Measurements from ENCODE around the gene SIPA1.

SIPA1 gene

DNA sequence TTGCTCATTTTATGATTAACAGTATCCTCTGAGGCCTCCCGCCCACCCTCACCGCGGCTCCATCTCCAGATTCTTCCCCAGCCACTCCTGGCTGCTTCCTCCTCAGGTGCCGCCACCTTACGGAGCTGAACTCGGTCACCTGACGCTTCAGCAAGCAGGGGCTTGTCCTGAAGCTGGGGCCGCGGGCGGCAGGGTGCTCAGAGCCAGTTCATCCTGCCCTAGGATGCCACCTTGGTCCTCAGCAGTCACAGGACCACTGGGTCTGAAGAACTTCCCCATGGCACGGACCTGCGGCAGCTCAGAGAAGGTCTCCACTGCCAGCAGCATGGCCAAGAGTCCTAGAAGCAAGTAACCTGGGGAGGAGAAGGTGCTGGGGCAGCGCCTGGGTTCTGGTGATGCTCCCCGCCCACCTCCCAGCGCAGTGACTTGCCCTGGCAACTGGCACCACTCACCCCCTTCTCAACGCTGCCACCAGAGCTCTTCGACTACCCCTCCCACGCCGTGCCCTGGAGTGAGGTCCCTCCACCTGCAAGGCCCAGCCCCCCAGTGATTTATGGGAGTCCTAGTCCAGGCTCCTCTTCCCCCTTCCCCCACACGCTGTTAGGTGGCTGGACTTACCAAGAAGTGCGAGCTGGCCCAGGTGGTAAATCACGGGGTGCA, 44.9 kb upstream of the SIPA1 start:
- TF ChIP-seq, protein P1, sequence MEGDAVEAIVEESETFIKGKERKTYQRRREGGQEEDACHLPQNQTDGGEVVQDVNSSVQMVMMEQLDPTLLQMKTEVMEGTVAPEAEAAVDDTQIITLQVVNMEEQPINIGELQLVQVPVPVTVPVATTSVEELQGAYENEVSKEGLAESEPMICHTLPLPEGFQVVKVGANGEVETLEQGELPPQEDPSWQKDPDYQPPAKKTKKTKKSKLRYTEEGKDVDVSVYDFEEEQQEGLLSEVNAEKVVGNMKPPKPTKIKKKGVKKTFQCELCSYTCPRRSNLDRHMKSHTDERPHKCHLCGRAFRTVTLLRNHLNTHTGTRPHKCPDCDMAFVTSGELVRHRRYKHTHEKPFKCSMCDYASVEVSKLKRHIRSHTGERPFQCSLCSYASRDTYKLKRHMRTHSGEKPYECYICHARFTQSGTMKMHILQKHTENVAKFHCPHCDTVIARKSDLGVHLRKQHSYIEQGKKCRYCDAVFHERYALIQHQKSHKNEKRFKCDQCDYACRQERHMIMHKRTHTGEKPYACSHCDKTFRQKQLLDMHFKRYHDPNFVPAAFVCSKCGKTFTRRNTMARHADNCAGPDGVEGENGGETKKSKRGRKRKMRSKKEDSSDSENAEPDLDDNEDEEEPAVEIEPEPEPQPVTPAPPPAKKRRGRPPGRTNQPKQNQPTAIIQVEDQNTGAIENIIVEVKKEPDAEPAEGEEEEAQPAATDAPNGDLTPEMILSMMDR (IDR thresholded peaks at IDR 0.05; ENCODE audit: control insufficient read depth, extremely low read depth, insufficient read depth): no peak
- no peak for DNase-seq (ENCODE audit: low read depth)
- no peak overlapping the region for H3K4me3 ChIP-seq (ENCODE audit: low read depth, low read length)

DNA sequence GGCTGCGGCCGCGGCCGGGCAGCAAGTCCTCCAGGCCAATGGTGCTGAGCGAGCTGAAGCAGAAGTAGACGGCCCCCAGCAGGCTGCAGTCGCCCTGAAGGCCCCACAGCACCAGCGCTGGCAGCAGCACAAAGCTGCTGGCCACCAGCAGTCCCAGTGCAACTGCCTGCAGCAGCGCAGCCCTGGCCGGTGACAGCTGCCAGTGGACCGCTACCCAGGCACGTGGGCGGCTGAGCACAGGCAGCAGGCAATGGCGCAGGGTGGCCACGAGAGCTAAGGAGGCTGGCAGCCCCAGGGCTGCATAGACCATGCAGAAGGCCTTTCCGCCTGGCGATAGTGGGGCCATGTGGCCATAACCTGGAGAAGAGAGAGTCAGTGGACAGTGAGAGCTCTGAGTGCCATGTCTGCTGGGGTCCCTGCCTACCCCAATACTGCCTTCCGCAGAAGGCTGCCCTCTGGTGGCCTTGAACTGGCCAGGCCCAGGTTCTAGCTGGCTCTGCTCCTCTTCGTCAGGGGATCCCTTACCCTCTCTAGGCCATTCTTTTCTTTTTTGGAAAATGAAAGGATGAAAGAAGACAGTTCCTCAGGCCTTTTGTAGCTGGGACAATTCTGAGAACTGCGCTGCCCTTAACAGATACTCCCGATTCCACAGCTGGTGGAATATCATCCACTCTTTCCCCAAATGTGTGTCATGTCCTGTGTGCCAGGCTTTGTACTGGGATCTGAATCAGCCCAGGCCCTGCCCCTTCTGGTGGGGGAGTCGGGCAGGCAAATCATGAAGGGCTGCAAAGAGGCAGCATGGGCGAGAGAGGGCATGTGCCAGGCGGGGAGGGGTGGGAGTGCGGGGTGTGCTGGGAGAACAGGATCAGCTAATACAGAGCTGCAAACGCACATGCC, 44.1 kb upstream of the SIPA1 start:
- DNase-seq (ENCODE audit: low read depth): no peak
- H3K4me3 ChIP-seq (ENCODE audit: low read depth, low read length): no peak overlapping the region
- TF ChIP-seq, protein P1 (IDR thresholded peaks at IDR 0.05; ENCODE audit: control insufficient read depth, extremely low read depth, insufficient read depth): peak; percentile 61

DNA sequence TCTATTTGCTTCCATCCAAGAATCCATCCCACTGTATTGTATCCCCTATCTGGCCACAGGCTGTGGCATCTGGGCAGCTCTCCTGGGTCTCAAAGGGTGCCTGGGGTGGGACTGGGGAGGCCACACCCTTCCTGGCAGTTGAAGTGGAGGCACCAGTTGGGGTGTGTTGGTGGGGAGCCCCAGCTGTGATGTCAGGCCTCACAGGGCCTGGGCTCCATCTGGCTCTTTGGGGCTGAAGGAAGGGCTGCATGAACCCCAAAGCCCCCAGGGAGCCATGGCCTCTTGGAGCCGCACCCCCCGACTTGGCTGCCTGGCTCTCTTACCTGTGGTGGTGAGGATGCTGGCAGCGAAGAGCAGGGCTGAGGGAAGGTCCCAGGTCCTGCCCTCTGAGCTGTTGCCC, 42.8 kb upstream of the SIPA1 start:
- TF ChIP-seq, protein P1 (IDR thresholded peaks at IDR 0.05; ENCODE audit: control insufficient read depth, extremely low read depth, insufficient read depth): no peak
- no peak for DNase-seq (ENCODE audit: low read depth)
- no peak overlapping the region for H3K4me3 ChIP-seq (ENCODE audit: low read depth, low read length)

DNA sequence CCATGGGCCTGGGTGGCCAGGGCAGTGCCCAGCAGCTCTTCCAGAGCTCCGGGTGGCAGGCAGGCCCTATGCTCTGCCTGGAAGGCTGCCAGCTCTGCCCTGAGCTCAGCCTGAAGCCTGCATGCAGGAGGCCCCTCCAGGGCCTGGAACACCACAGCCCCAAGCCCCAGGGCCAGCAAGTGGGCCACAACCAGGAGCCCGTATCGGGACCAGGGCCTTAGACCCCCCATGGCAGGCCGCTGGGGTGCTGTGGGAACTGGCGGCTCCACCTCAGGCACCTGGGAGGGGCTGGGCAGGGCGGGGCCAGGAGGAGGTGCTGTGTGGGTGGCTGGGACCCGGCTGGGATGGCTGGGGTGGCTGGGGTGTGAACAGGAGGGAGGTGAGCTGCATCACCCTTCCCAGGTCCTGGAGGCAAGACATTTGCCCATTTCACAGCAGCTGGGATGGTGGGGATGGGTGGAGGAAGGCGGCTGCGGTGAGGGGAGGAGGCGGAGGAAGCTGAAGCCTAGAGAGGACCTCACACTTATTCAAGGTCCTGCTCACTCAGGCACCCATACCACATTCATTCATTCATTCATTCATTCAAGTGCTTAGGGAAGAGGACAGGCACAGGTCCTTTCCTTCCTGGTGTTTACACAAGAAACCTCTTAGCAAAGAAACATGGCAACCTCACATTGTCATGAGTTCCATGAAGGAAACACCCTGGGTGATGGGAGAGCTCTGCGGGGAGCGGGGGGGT, 42.2 kb upstream of the SIPA1 start, which contains the start of gene KCNK7:
TSS of gene KCNK7 (minus strand) at position 258 of the 739 bp plus-strand sequence. CDS start at position 230, 28 bp downstream.
- no peak within 1 kb of the TSS for H3K4me3 ChIP-seq (ENCODE audit: low read depth, low read length)
- DNase-seq (ENCODE audit: low read depth): no peak
- TF ChIP-seq, protein P1 (IDR thresholded peaks at IDR 0.05; ENCODE audit: control insufficient read depth, extremely low read depth, insufficient read depth): no peak

DNA sequence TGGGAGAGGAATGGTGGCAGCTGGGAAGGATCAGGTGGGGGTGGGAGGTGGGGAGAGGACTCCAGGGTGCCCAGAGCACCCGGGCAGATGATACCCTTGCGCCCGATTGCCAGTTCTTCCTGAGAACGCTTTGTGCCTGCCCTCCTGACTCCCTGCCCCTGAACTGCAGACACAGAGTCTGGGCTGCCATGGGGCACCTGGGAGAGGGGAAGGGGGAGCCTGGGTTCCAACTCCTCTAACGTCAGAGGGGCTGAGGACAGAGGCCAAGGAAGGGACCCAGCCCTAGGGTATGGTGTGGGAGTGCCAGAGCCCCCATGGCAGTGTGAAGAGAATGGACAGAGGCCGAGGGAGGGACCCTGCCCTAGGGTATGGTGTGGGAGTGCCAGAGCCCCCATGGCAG, 41.4 kb upstream of the SIPA1 start:
- no peak overlapping the region for H3K4me3 ChIP-seq (ENCODE audit: low read depth, low read length)
- TF ChIP-seq, protein P1 (IDR thresholded peaks at IDR 0.05; ENCODE audit: control insufficient read depth, extremely low read depth, insufficient read depth): no peak
- no peak for DNase-seq (ENCODE audit: low read depth)

DNA sequence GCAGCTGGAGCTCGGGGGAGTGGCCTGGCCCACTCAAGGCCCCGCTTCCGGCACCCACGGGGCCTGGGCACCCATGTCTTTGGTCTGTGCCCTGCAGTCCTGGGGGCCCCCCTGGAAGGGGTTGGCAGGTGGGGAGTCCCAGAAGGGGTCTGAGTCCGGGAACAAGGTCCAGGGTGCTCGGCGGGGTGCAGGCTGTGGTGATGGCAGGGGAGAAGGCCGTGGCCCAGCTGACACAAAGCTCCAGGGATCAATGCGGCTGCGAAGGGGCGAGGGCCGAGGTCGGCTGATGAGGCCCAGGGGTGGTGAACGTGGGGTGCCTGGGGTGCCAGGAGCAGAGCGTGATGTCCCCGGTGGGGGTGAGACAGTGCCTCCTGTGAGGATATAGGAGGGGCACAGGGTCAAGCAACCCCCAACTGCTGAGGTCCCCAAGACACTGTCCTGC, 39.6 kb upstream of the SIPA1 start:
- TF ChIP-seq, protein P1 (IDR thresholded peaks at IDR 0.05; ENCODE audit: control insufficient read depth, extremely low read depth, insufficient read depth): no peak
- H3K4me3 ChIP-seq (ENCODE audit: low read depth, low read length): no peak overlapping the region
- no peak for DNase-seq (ENCODE audit: low read depth)
